Sigmoid colon (tissue), 3 donors: ENCODE measurements around the gene RNASE2.

Source experiments
- POLR2A ChIP-seq, 2 donors: fragments of 450-650 bp; IDR thresholded peaks; one replicate each; pipeline ENCODE4 v1.6.1; 2016; ENCODE audit warnings: antibody characterized with exemption in 2 of 2, mild to moderate bottlenecking in 2 of 2, moderate library complexity in 2 of 2
- TF ChIP-seq, protein P1 (sequence below), 4 experiments: fragments of 450-650 bp in 3 of 4; fragments of 200-600 bp in 1 of 4; IDR thresholded peaks; one replicate each; pipeline ENCODE4 v1.5.1; 2016 to 2019; ENCODE audit warnings: antibody characterized with exemption in 4 of 4, mild to moderate bottlenecking in 3 of 4, moderate library complexity in 2 of 4

DNA sequence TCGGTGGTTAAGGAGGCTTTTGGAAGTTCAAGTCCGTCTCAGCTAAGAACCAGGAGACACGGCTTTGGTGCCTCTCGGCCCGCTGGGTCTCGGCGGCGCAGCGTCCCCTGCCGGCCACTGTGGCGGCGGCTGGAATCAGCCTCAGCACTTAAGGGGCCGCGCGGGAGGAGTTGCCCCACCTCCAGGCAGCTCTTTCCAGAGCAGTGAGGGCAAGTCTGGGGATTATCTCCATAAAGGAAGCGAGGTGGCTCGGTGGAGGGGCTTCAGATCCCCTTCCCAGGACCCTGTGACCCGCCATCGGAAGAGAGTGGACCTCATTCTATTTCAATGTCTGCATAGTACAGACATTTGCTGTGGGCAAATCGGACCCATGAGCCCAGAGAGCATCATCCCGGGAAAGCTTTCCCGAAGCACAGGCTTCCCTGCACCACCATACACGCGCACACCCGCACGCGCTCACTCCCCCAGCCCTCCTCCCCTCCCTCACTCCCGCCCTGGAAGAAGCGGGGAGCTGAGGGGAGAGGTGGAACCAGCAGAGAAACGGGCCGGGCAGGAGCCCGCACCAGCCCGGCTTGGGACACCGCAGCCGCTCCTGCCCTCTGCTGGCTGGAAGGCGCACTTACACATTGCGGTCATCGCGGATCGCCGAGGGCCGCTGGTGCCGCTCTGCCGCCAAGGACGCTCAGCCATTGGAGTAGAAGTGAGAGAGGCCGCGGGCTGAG is 15.9 kb downstream of the RNASE2 start:
- TF ChIP-seq, protein P1, sequence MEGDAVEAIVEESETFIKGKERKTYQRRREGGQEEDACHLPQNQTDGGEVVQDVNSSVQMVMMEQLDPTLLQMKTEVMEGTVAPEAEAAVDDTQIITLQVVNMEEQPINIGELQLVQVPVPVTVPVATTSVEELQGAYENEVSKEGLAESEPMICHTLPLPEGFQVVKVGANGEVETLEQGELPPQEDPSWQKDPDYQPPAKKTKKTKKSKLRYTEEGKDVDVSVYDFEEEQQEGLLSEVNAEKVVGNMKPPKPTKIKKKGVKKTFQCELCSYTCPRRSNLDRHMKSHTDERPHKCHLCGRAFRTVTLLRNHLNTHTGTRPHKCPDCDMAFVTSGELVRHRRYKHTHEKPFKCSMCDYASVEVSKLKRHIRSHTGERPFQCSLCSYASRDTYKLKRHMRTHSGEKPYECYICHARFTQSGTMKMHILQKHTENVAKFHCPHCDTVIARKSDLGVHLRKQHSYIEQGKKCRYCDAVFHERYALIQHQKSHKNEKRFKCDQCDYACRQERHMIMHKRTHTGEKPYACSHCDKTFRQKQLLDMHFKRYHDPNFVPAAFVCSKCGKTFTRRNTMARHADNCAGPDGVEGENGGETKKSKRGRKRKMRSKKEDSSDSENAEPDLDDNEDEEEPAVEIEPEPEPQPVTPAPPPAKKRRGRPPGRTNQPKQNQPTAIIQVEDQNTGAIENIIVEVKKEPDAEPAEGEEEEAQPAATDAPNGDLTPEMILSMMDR (IDR thresholded peaks at IDR 0.05) = peak; percentile 72 to 89 (median 82)
- TF ChIP-seq POLR2A (IDR thresholded peaks at IDR 0.05) = no peak
